SK-N-SH treated with all-trans-retinoic acid at 6 μM for 48 hours (cell line): Measurements from ENCODE around the gene NRL.

Source experiments
- ATAC-seq: fragments of 200-7000 bp; cut with Tn5 transposase; 3 replicates; pipeline ENCODE4 v1.9.1; 2020; ENCODE audit warnings: mild to moderate bottlenecking, moderate library complexity
- ARNTL ChIP-seq: fragments of 450-650 bp; formaldehyde crosslinking; IDR thresholded peaks from 2 replicates; pipeline ENCODE4 v1.5.0; 2020; ENCODE audit warnings: low read depth, mild to moderate bottlenecking, moderate library complexity, borderline replicate concordance
- BACH2 ChIP-seq: fragments of 250-450 bp; sonication (Bioruptor Pico); IDR thresholded peaks from 2 replicates; pipeline ENCODE4 v1.9.0; 2021; ENCODE audit warnings: mild to moderate bottlenecking, borderline replicate concordance
- CSDC2 ChIP-seq: fragments of 250-450 bp; sonication (Bioruptor Pico); IDR thresholded peaks from 2 replicates; pipeline ENCODE4 v1.5.0; 2020; ENCODE audit warnings: mild to moderate bottlenecking, moderate library complexity
- ESRRG ChIP-seq: fragments of 250-450 bp; sonication (Bioruptor Pico); IDR thresholded peaks from 2 replicates; pipeline ENCODE4 v1.6.1; 2021; ENCODE audit warnings: mild to moderate bottlenecking
- ISL1 ChIP-seq: fragments of 250-450 bp; sonication (Bioruptor Pico); IDR thresholded peaks from 2 replicates; pipeline ENCODE4 v2.1.2; 2022; ENCODE audit warnings: mild to moderate bottlenecking, moderate library complexity
- OSR1 ChIP-seq: fragments of 250-450 bp; sonication (Bioruptor Pico); IDR thresholded peaks from 2 replicates; pipeline ENCODE4 v1.8.0; 2022; ENCODE audit warnings: moderate library complexity, mild to moderate bottlenecking, inconsistent platforms
- PPARA ChIP-seq: fragments of 250-450 bp; sonication (Bioruptor Pico); IDR thresholded peaks from 2 replicates; pipeline ENCODE4 v1.5.0; 2020; ENCODE audit warnings: mild to moderate bottlenecking, borderline replicate concordance
- RARB ChIP-seq: fragments of 250-450 bp; sonication (Bioruptor Pico); IDR thresholded peaks from 2 replicates; pipeline ENCODE4 v1.8.0; 2021; ENCODE audit warnings: mild to moderate bottlenecking, moderate library complexity
- SNAI2 ChIP-seq: fragments of 250-450 bp; sonication (Bioruptor Pico); IDR thresholded peaks from 2 replicates; pipeline ENCODE4 v1.5.0; 2020; ENCODE audit warnings: mild to moderate bottlenecking, moderate library complexity
- TCF4 ChIP-seq: fragments of 250-450 bp; sonication (Bioruptor Pico); IDR thresholded peaks from 2 replicates; pipeline ENCODE4 v1.8.0; 2021; ENCODE audit warnings: mild to moderate bottlenecking, moderate library complexity, borderline replicate concordance
- TOX ChIP-seq: fragments of 250-450 bp; sonication (Bioruptor Pico); IDR thresholded peaks from 2 replicates; pipeline ENCODE4 v1.8.0; 2021; ENCODE audit warnings: mild to moderate bottlenecking, moderate library complexity, borderline replicate concordance
- ZC3H10 ChIP-seq: fragments of 250-450 bp; sonication (Bioruptor Pico); IDR thresholded peaks from 2 replicates; pipeline ENCODE4 v1.5.1; 2021; ENCODE audit warnings: mild to moderate bottlenecking, moderate library complexity
- ZFP3 ChIP-seq: fragments of 250-450 bp; sonication (Bioruptor Pico); IDR thresholded peaks from 2 replicates; pipeline ENCODE4 v1.5.0; 2020; ENCODE audit warnings: mild to moderate bottlenecking, moderate library complexity
- ZFP30 ChIP-seq: fragments of 450-650 bp; formaldehyde crosslinking; IDR thresholded peaks from 2 replicates; pipeline ENCODE4 v1.5.0; 2022; ENCODE audit warnings: mild to moderate bottlenecking, moderate library complexity
- ZNF70 ChIP-seq: fragments of 450-650 bp; formaldehyde crosslinking; IDR thresholded peaks from 2 replicates; pipeline ENCODE4 v1.5.0; 2020; ENCODE audit warnings: mild to moderate bottlenecking, moderate library complexity
- ZNF8 ChIP-seq: fragments of 450-650 bp; formaldehyde crosslinking; IDR thresholded peaks from 2 replicates; pipeline ENCODE4 v1.5.0; 2020; ENCODE audit warnings: mild to moderate bottlenecking, moderate library complexity
- TF ChIP-seq, protein P1 (sequence below): fragments of 250-450 bp; sonication (Bioruptor Pico); IDR thresholded peaks from 2 replicates; pipeline ENCODE4 v1.5.1; 2020; ENCODE audit warnings: low read depth, mild to moderate bottlenecking, moderate library complexity
- TF ChIP-seq, protein P2 (sequence below): fragments of 250-450 bp; sonication (Bioruptor Pico); IDR thresholded peaks from 2 replicates; pipeline ENCODE4 v1.8.0; 2021; ENCODE audit warnings: low read depth, mild to moderate bottlenecking, moderate library complexity, borderline replicate concordance
- TF ChIP-seq, protein P3 (sequence below): fragments of 250-450 bp; sonication (Bioruptor Pico); IDR thresholded peaks from 2 replicates; pipeline ENCODE4 v1.5.0; 2020; ENCODE audit warnings: mild to moderate bottlenecking, moderate library complexity
- TF ChIP-seq, protein P4 (sequence below): fragments of 250-450 bp; sonication (Bioruptor Pico); IDR thresholded peaks from 2 replicates; pipeline ENCODE4 v1.8.0; 2020; ENCODE audit warnings: mild to moderate bottlenecking, moderate library complexity, borderline replicate concordance

NRL gene

DNA sequence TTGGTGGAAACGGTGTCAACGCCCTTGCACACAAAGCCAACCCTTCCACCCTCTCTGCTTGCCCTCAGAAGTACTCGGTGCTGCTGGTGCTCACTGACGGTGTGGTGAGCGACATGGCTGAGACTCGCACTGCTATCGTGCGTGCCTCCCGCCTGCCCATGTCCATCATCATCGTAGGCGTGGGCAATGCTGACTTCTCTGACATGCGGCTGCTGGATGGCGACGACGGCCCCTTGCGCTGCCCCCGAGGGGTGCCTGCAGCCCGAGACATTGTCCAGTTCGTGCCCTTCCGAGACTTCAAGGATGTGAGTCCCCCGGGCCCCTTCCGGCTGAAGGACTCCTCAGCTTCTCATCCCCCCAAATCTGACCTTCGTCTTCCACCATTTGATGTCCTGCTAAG, 37.7 kb downstream of the NRL start:
- no peak for ATAC-seq

DNA sequence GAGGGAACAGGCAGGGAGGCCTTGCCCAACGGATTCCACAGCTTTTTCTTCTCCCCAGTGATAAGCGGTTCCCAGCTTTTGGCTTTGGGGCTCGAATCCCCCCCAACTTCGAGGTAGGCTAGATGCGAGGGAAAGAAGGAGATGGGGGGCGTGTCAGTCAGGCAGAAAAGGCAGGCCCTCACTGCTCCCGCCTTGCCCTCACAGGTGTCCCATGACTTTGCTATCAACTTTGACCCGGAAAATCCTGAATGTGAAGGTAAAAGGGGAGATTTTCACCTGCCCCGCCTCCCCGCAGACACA, 38.5 kb downstream of the NRL start:
- no peak for ATAC-seq
- TF ChIP-seq ESRRG (CRISPR knock-in tag) (no peak), ZC3H10 (CRISPR knock-in tag) (no peak), ZFP3 (CRISPR knock-in tag) (no peak), ZFP30 (no peak), BACH2 (CRISPR knock-in tag) (no peak), ZNF8 (CRISPR knock-in tag) (no peak), ISL1 (CRISPR knock-in tag) (no peak), CSDC2 (CRISPR knock-in tag) (no peak), ZNF70 (CRISPR knock-in tag) (no peak), RARB (no peak)
- TF ChIP-seq, protein P1, sequence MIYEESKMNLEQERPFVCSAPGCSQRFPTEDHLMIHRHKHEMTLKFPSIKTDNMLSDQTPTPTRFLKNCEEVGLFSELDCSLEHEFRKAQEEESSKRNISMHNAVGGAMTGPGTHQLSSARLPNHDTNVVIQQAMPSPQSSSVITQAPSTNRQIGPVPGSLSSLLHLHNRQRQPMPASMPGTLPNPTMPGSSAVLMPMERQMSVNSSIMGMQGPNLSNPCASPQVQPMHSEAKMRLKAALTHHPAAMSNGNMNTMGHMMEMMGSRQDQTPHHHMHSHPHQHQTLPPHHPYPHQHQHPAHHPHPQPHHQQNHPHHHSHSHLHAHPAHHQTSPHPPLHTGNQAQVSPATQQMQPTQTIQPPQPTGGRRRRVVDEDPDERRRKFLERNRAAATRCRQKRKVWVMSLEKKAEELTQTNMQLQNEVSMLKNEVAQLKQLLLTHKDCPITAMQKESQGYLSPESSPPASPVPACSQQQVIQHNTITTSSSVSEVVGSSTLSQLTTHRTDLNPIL (CRISPR knock-in tag): no peak
- TF ChIP-seq, protein P2, sequence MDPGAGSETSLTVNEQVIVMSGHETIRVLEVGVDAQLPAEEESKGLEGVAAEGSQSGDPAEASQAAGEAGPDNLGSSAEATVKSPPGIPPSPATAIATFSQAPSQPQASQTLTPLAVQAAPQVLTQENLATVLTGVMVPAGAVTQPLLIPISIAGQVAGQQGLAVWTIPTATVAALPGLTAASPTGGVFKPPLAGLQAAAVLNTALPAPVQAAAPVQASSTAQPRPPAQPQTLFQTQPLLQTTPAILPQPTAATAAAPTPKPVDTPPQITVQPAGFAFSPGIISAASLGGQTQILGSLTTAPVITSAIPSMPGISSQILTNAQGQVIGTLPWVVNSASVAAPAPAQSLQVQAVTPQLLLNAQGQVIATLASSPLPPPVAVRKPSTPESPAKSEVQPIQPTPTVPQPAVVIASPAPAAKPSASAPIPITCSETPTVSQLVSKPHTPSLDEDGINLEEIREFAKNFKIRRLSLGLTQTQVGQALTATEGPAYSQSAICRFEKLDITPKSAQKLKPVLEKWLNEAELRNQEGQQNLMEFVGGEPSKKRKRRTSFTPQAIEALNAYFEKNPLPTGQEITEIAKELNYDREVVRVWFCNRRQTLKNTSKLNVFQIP (CRISPR knock-in tag): no peak

More for the DNA sequence above, 37.7 kb downstream of the NRL start:
- TF ChIP-seq, protein P3, sequence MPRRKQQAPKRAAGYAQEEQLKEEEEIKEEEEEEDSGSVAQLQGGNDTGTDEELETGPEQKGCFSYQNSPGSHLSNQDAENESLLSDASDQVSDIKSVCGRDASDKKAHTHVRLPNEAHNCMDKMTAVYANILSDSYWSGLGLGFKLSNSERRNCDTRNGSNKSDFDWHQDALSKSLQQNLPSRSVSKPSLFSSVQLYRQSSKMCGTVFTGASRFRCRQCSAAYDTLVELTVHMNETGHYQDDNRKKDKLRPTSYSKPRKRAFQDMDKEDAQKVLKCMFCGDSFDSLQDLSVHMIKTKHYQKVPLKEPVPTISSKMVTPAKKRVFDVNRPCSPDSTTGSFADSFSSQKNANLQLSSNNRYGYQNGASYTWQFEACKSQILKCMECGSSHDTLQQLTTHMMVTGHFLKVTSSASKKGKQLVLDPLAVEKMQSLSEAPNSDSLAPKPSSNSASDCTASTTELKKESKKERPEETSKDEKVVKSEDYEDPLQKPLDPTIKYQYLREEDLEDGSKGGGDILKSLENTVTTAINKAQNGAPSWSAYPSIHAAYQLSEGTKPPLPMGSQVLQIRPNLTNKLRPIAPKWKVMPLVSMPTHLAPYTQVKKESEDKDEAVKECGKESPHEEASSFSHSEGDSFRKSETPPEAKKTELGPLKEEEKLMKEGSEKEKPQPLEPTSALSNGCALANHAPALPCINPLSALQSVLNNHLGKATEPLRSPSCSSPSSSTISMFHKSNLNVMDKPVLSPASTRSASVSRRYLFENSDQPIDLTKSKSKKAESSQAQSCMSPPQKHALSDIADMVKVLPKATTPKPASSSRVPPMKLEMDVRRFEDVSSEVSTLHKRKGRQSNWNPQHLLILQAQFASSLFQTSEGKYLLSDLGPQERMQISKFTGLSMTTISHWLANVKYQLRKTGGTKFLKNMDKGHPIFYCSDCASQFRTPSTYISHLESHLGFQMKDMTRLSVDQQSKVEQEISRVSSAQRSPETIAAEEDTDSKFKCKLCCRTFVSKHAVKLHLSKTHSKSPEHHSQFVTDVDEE (CRISPR knock-in tag): no peak
- TF ChIP-seq OSR1 (CRISPR knock-in tag) (no peak), ESRRG (CRISPR knock-in tag) (no peak), TOX (no peak), SNAI2 (CRISPR knock-in tag) (no peak), BACH2 (CRISPR knock-in tag) (no peak), ARNTL (CRISPR knock-in tag) (no peak), PPARA (CRISPR knock-in tag) (no peak), TCF4 (no peak), RARB (no peak)
- TF ChIP-seq, protein P1 (CRISPR knock-in tag): no peak
- TF ChIP-seq, protein P2 (CRISPR knock-in tag): no peak
- TF ChIP-seq, protein P4, sequence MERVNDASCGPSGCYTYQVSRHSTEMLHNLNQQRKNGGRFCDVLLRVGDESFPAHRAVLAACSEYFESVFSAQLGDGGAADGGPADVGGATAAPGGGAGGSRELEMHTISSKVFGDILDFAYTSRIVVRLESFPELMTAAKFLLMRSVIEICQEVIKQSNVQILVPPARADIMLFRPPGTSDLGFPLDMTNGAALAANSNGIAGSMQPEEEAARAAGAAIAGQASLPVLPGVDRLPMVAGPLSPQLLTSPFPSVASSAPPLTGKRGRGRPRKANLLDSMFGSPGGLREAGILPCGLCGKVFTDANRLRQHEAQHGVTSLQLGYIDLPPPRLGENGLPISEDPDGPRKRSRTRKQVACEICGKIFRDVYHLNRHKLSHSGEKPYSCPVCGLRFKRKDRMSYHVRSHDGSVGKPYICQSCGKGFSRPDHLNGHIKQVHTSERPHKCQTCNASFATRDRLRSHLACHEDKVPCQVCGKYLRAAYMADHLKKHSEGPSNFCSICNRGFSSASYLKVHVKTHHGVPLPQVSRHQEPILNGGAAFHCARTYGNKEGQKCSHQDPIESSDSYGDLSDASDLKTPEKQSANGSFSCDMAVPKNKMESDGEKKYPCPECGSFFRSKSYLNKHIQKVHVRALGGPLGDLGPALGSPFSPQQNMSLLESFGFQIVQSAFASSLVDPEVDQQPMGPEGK: no peak
